Measurements from ENCODE around the gene FAM184A. TPM values are rescaled to one million over a fixed set of nuclear protein-coding genes. Genes with fewer than 3 reads are reported as not detected.

FAM184A gene
- total and polyA plus RNA-seq, 5 experiments from 2014 or later = 0.51 to 5.3 (median 2.2) TPM

DNA sequence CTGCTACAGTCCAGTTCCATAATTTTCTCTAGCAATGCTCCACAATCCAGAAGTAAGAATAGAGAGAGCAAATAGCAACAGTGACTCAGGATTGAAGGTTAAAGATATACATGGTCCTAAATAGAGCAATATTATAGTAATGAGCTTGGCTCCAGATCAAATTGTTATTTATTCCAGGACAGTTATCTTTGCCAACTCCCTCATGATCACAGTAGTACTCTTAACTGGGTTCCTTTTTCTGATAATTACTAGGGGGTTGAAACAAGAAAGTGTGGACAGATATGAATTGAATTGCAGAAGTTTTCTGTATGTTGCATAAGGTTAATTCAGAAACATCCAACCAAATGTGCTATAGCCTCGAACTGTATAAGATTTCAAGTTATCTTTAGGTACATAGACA, 11.9 kb downstream of the FAM184A start:
- Mint-ChIP-seq H3K4me3 (no peak overlapping the region), H3K9me3 (no peaks in the 10 kb centered on the region), H3K27ac (no peak overlapping the region), H3K4me1 (no peaks in the 10 kb centered on the region), H3K27me3 (no peaks in the 10 kb centered on the region), H3K36me3 (no peaks in the 10 kb centered on the region)
- POLR2A ChIA-PET = no interaction called here
- ATAC-seq = no peak
- no peak for DNase-seq

DNA sequence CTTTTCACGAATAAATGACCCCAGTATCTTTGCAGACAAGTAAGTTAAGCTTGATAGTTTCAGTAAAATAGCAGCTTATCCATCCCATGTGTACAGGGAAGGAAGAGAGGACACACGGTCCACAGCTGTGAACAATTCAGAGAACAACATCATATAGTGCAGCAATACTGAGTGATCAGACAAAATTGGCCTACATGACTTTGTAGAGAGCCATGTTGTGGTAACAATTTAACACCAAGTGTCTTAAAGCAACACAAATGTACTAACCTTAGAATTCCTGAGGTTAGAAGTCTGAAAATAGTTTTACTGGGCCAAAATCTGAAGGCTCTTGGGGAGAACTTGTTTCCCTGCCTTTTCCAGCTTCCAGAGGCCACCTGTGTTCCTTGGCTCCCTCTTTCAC, 12.5 kb downstream of the FAM184A start:
- H3K9me3 Mint-ChIP-seq = no peaks in the 10 kb centered on the region
- no peak overlapping the region for H3K4me3 Mint-ChIP-seq
- H3K27me3 Mint-ChIP-seq = no peaks in the 10 kb centered on the region
- POLR2A ChIA-PET = no interaction called here
- H3K36me3 Mint-ChIP-seq = no peaks in the 10 kb centered on the region
- H3K4me1 Mint-ChIP-seq = peaks cover 0 to under 1% (median 0%) of the 10 kb centered on the region in 4 donors
- no peak for DNase-seq
- H3K27ac Mint-ChIP-seq = no peak overlapping the region
- ATAC-seq = no peak

DNA sequence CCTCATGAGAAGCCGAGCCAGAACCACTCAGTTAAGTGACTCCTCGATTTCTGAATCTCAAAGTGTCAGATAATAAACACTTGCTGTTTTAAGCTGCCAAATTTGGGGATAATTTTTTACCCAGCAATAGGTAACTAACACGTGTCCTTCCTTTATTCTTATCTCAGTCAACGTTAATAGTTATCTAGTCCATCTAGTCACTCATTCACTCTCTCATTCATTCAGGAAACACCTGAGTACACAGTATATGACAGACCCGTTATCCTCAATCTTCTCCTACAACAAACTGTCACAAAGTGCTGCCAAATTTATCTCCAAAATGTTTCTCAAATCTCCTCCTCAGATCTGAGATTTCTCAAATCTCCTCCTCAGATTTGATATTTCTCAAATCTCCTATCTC, 13.1 kb downstream of the FAM184A start:
- no peak for DNase-seq
- Mint-ChIP-seq H3K4me3 (no peak overlapping the region), H3K9me3 (no peaks in the 10 kb centered on the region), H3K36me3 (no peaks in the 10 kb centered on the region), H3K27me3 (no peaks in the 10 kb centered on the region), H3K27ac (no peak overlapping the region), H3K4me1 (peaks cover 0 to 2% (median 0%) of the 10 kb centered on the region in 4 donors)
- POLR2A ChIA-PET = no interaction called here
- no peak for ATAC-seq

DNA sequence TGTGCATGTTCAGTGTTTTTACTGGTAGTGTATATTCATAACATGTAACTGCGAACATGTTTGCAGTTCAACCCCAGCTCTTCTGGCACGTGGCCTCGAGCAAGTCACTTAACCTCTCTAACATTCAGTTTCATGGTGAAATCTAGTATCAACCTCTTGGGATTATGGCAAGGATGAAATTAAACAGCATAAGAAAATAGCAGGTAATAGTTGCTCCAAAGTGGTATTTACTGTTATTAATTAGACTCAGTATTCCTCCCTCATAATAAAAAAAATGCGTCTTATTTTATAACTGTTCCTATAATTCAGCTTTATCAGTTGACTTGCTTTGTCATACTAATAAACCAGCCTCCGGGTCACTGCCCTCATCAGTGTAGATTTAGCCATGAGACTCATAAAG, 15.0 kb downstream of the FAM184A start:
- H3K36me3 Mint-ChIP-seq = no peaks in the 10 kb centered on the region
- POLR2A ChIA-PET = no interaction called here
- no peak for DNase-seq

DNA sequence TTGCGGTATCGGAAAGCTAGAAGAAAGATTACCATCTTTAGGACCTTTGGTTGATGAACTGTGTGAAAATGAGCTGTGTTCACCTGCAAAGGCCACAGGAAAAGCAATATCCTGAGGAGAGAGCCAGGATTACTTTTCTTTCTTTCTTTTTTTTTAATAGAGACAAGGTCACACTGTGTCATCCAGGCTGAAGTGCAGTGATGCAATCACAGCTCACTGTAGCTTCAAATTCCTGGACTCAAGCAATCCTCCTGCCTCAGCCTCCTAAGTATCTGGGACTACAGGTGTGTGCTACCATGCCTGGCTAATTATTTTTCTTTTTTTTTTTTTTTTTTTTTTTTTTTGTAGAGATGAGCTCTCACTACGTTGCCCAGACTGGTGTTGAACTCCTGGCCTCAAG, 17.2 kb downstream of the FAM184A start:
- Mint-ChIP-seq H3K27me3 (no peaks in the 10 kb centered on the region), H3K36me3 (no peaks in the 10 kb centered on the region), H3K9me3 (no peaks in the 10 kb centered on the region), H3K4me3 (no peak overlapping the region), H3K4me1 (peaks cover 0 to 2% (median 2%) of the 10 kb centered on the region in 4 donors), H3K27ac (no peak overlapping the region)
- ATAC-seq (no peak), DNase-seq (no peak)
- POLR2A ChIA-PET = no interaction called here

More for the DNA sequence above, 15.0 kb downstream of the FAM184A start:
- no peak for ATAC-seq
- Mint-ChIP-seq H3K27ac (no peak overlapping the region), H3K9me3 (no peaks in the 10 kb centered on the region), H3K27me3 (no peaks in the 10 kb centered on the region), H3K4me3 (no peak overlapping the region), H3K4me1 (peaks cover 0 to 2% (median 2%) of the 10 kb centered on the region in 4 donors)

DNA sequence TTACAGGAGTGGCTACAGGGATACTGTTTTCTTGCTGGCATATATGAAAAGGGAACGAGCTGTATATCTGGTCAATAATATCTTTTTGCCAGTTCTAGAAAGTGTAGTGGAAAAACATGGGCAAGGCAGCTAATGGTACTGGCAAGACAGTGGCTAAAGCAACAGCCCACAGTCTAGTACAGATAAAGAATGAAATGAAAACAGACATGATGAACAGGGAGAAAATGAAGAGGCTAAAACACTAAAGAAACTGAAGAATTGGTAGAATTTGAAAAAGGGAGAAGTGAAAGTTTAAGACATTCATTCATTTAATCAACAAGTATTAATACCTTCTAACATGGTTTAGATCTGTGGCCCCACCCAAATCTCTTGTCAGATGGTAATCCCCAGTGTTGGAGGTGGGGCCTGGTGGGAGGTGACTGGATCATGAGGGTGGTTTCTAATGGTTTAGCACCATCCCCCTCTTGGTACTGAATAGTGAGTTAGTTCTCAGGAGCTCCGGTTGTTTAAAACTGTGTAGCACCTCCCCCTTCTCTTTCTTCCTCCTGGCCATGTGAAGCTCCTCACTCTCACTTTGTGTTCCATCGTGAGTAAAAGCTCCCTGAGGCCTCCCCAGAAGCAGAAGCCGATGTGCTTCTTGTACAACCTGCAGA, 18.1 kb downstream of the FAM184A start:
- POLR2A ChIA-PET = no interaction called here
- H3K9me3 Mint-ChIP-seq = peaks cover 0 to 7% (median 0%) of the 10 kb centered on the region in 9 donors

DNA sequence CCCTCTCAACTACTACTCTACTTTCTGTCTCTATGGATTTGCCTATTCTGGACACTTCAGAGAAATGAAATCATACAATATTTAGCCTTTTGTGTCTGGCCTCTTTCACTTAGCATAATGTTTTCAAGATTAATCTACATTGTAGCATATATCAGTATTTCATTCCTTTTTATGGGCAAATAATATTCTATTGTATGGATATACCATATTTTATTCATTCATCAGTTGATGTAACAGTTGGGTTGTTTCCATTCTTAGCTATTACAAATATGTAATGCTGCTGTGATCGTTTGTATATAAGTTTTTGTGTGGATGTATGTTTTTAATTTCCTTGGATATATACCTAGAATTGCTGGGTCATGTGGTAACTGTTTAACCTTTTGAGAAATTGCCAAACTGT, 23.4 kb downstream of the FAM184A start:
- POLR2A ChIA-PET = no interaction called here
- no peak overlapping the region for H3K4me3 Mint-ChIP-seq
- peaks cover 0 to 15% (median 5%) of the 10 kb centered on the region in 4 donors for H3K4me1 Mint-ChIP-seq
- peaks cover 0 to 7% (median 3%) of the 10 kb centered on the region in 9 donors for H3K9me3 Mint-ChIP-seq
- no peaks in the 10 kb centered on the region for H3K27me3 Mint-ChIP-seq
- DNase-seq = no peak
- ATAC-seq = no peak
- peak overlapping the region in 1 of 10 donors; percentile 58 for H3K27ac Mint-ChIP-seq
- H3K36me3 Mint-ChIP-seq = peaks cover 0 to 7% (median 0%) of the 10 kb centered on the region in 3 donors

More for the DNA sequence above, 18.1 kb downstream of the FAM184A start:
- Mint-ChIP-seq H3K27ac (no peak overlapping the region), H3K4me1 (peaks cover 0 to 2% (median 2%) of the 10 kb centered on the region in 4 donors), H3K4me3 (no peak overlapping the region), H3K36me3 (peaks cover 0 to 4% (median 0%) of the 10 kb centered on the region in 3 donors), H3K27me3 (no peaks in the 10 kb centered on the region)
- DNase-seq (no peak), ATAC-seq (no peak)

DNA sequence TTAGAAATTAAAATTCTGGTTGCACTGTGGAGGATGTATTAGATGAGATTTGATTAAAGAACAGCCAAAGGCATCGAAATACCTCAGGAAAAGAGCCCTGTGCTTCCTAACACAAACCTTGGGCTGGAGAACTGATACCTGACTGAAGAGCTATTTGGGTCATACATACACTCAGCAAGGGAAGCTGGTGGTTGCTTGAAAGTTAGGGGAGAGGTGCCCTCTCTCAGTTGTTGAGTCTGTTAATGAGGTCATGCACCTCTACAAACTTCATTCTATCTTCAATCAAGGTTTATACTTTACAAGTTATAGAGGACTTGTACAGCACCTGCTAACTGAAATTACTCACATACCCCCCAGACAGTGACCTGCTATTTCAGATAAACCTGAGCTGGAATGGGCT, 25.5 kb downstream of the FAM184A start:
- ATAC-seq (peak in 1 of 2 donors; percentile 33), DNase-seq (no peak)
- H3K9me3 Mint-ChIP-seq = peaks cover 0 to 12% (median 3%) of the 10 kb centered on the region in 9 donors
- POLR2A ChIA-PET = no interaction called here
- H3K36me3 Mint-ChIP-seq = peaks cover 0 to 7% (median 0%) of the 10 kb centered on the region in 3 donors
- H3K27me3 Mint-ChIP-seq = no peaks in the 10 kb centered on the region
- peak overlapping the region in 1 of 10 donors; percentile 51 for H3K27ac Mint-ChIP-seq
- H3K4me3 Mint-ChIP-seq = no peak overlapping the region
- peaks cover 0 to 15% (median 5%) of the 10 kb centered on the region in 4 donors for H3K4me1 Mint-ChIP-seq

DNA sequence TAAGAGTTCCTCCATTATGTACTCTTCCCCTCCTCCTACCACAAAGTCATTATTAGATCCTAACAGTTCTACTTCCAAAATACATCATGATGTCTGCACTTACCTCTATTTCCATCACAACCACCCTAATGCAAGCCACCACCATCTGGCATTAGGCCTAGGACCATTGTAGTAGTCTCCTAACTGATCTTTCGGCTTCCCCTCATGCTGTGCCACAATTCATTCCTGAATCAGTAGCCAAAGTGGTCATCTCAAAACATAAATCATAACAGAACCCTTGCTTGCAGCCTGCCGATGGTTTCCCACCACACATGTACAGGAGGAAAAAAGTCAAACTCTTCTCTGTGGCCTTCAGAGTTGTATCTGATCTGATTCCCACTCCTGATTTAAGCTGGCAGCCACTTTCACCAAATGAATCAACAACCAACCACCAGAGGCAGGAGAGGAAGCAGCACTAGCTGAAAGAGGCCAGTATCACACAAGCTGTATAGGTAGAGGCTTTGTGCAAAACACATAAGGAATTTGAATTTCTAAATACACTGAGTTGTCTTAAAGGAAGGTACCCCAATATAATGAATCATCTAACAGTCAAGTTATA, 26.1 kb downstream of the FAM184A start:
- DNase-seq = peak in 1 of 10 donors; percentile 10
- Mint-ChIP-seq H3K27me3 (no peaks in the 10 kb centered on the region), H3K27ac (peak overlapping the region in 4 of 10 donors; percentile 1 to 54 (median 39)), H3K4me1 (peaks cover 0 to 15% (median 5%) of the 10 kb centered on the region in 4 donors), H3K36me3 (peaks cover 0 to 7% (median 0%) of the 10 kb centered on the region in 3 donors), H3K9me3 (peaks cover 0 to 12% (median 3%) of the 10 kb centered on the region in 9 donors), H3K4me3 (no peak overlapping the region)
- ATAC-seq = peak in 1 of 2 donors; percentile 39
- POLR2A ChIA-PET = no interaction called here

DNA sequence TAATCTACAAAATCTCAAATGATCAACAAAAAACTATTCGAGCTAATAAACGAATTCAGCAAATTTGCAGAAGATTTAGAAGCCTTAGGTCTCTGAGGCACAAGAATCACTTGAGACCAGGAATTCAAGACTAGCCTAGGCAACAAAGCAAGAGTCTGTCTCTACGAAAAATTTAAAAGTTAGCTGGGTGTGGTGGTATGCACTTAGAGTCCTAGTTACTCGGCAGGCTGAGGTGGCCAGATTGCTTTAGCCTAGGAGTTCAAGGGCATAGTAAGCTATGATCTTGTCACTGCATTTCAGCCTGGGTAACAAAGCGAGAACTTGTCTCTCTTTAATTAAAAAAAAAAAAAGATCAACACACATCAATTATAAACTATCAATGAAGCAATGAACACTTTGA, 34.2 kb downstream of the FAM184A start:
- no peak for ATAC-seq
- H3K4me3 Mint-ChIP-seq = no peak overlapping the region
- DNase-seq = no peak
- H3K4me1 Mint-ChIP-seq = peaks cover 0 to 6% (median 2%) of the 10 kb centered on the region in 4 donors
- H3K36me3 Mint-ChIP-seq = peaks cover 0 to 2% (median 0%) of the 10 kb centered on the region in 3 donors
- POLR2A ChIA-PET = no interaction called here
- peaks cover 0 to 2% (median 0%) of the 10 kb centered on the region in 9 donors for H3K9me3 Mint-ChIP-seq
- H3K27ac Mint-ChIP-seq = peak overlapping the region in 1 of 10 donors; percentile 23
- H3K27me3 Mint-ChIP-seq = no peaks in the 10 kb centered on the region

DNA sequence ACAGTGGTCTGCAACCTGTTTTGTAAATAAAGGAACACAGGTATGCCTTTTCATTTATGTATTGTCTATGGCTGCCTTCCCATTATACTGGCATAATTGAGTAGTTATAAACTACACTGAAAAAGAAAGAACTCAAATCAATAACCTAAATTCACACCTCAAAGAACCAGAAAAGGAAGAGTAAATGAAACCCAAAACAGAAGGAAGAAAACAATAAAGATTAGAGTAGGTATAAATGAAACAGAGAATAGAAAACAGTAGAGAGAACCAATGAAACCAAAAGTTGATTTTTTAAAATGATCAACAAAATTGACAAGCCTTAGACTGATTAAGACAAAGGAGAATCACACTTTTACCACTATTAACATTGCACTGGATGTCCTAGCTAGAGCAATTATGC, 34.7 kb downstream of the FAM184A start:
- peaks cover 0 to 2% (median 0%) of the 10 kb centered on the region in 3 donors for H3K36me3 Mint-ChIP-seq
- POLR2A ChIA-PET = no interaction called here
- DNase-seq (no peak), ATAC-seq (no peak)
- peaks cover 0 to 6% (median 2%) of the 10 kb centered on the region in 4 donors for H3K4me1 Mint-ChIP-seq
- H3K27me3 Mint-ChIP-seq = no peaks in the 10 kb centered on the region
- H3K27ac Mint-ChIP-seq = peak overlapping the region in 2 of 10 donors; percentile 10 to 23
- H3K9me3 Mint-ChIP-seq = peaks cover 0 to 2% (median 0%) of the 10 kb centered on the region in 9 donors
- H3K4me3 Mint-ChIP-seq = no peak overlapping the region

DNA sequence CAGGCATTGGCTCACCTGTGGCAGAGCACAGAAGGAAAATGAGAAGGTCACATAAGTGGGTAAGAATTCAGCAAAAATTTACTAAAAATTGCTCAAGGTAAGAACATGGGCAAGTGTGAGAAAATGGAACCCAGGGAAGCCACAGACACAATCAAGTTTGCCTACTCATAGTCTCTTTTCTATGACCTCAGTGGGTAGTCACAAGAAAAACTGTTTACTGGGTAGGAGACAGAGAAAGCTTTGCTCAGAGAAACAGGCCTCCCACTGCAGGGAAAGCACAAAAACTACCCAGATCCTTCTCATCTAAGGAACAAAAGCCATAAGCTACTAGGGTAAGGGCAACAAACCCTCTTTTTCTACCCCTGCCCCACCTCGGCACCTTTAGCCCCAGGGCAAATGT, 35.2 kb downstream of the FAM184A start:
- H3K4me1 Mint-ChIP-seq = peaks cover 0 to 6% (median 2%) of the 10 kb centered on the region in 4 donors
- H3K9me3 Mint-ChIP-seq = peaks cover 0 to 2% (median 0%) of the 10 kb centered on the region in 9 donors
- H3K4me3 Mint-ChIP-seq = no peak overlapping the region
- POLR2A ChIA-PET = no interaction called here
- no peak for ATAC-seq
- H3K27me3 Mint-ChIP-seq = no peaks in the 10 kb centered on the region
- peaks cover 0 to 2% (median 0%) of the 10 kb centered on the region in 3 donors for H3K36me3 Mint-ChIP-seq
- no peak for DNase-seq
- peak overlapping the region in 1 of 10 donors; percentile 23 for H3K27ac Mint-ChIP-seq

DNA sequence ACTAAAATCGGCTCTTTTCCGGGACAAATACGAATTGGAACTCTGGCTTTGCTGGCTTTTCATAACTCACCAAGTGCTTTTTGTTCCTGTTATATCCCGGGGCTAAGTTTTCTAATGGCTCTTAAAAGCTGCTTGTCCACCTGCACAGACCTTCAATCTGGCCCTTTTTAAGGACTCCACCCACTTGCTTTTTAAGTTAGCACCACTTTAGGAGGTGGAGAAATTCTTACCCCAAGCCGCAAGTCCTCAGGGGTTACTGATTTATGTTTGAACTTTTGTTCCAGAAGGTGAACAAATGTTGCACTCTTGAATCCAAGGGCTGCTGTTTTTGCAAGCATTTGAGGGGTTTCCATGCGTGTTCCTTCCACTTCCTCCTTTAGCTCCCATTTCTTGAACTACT, 37.8 kb downstream of the FAM184A start:
- Mint-ChIP-seq H3K27me3 (no peaks in the 10 kb centered on the region), H3K36me3 (peaks cover 0 to 2% (median 0%) of the 10 kb centered on the region in 3 donors), H3K27ac (no peak overlapping the region), H3K9me3 (no peaks in the 10 kb centered on the region), H3K4me3 (no peak overlapping the region), H3K4me1 (peaks cover 0 to 4% (median 0%) of the 10 kb centered on the region in 4 donors)
- no peak for ATAC-seq
- no peak for DNase-seq
- POLR2A ChIA-PET = no interaction called here

Data from naive thymus-derived CD8-positive, alpha-beta T cell (primary cell).